Kidney capillary endothelial cell (primary cell): ENCODE data around the gene PDK2.

Experiments used
- DNase-seq: peaks from one replicate; pipeline ENCODE4 v3.0.0-alpha.2; 2018; ENCODE audit warnings: low spot score

Gene PDK2

GRCh38 chr17:50101346-50102163 is 6.4 kb downstream of the PDK2 start:
- DNase-seq: no peak

GRCh38 chr17:50102164-50102991 is 7.2 kb downstream of the PDK2 start:
- DNase-seq: no peak

DNA sequence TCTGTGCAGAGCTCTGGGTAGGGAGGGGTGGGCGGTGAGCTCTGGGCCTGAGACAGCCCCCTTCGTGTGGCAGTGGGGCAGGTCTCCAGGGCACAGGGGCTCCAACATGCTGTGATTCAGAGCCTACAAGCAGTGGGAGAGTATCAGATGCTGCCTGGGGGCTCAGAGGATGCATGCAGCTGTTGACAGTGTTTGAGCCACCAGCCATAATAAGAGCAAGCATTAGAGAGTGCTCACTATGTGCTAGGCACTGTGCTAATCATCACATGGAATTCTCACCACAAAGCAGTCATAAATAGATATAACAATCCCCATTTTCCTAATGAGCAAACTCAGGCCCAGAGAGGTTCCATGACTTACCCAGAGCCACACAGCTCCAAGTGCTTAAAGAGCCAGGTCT is 8.1 kb downstream of the PDK2 start:
- no peak for DNase-seq

- DNase-seq: no peak
Observed at GRCh38 chr17:50103941-50104340, 8.8 kb downstream of the PDK2 start.

DNA sequence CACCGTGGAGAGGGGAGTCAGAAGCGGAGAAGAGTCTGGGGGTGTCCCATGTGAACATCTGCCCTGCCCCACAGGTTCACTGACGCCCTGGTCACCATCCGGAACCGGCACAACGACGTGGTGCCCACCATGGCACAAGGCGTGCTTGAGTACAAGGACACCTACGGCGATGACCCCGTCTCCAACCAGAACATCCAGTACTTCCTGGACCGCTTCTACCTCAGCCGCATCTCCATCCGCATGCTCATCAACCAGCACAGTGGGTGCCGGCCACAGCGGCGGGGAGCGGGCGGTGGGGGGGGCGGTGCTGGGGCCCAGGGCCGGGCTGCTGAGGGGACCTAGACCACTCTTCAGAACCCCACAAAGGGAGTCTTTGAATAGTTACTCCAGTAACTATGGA is 10.7 kb downstream of the PDK2 start:
- DNase-seq: no peak

DNA sequence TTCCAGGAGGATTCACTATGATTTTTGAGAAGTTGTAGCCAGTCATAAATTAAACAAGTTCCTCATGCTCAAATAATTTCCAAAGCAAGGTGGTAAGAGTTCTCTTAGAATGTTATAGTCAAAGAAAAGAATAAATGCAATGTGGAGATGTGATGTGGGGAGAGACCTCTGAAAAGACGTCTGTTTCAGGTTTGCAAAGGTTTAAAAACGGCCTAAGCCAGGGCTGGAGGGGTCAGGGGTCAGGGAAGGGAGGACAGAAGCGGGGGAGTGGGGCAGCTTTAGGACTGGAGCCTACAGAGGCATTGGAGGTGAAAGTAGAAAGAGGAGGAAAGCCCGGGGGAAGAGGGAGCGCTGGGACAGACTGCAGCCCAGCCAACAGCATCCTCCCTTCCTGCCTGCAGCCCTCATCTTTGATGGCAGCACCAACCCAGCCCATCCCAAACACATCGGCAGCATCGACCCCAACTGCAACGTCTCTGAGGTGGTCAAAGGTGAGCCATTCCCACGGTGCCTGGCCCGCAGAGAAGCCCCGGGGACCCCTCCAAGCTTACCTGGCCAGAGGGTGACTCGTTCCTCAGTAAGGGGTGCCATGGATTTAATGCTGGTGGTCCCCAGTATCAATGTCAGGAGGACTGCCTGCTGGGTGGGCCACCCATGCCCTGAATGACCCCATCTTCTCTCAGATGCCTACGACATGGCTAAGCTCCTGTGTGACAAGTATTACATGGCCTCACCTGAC is 11.4 kb downstream of the PDK2 start:
- DNase-seq: no peak

DNA sequence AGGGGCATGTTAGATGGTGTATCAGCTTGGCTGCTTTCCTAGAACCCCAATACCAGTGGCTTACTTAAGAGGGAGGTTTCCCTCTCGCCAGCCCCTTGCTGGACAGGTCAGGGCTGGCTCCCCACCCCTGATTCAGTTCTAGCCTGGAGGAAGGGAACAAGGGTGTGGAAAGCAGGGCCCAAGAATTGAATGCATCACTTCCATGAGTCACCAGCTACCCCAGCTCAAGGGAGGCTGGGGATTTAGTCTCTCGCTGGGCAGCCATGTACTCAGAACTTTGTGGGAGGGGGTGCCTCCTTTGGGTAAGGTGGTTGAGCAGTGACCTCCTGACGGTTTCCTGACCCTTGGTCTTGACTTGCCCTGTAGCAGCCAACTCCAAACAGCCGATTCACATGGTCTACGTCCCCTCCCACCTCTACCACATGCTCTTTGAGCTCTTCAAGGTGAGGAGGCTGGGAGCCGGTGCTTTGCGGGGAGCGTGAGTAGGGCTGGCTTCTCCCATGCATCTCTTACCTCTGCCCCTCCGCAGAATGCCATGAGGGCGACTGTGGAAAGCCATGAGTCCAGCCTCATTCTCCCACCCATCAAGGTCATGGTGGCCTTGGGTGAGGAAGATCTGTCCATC is 12.8 kb downstream of the PDK2 start:
- DNase-seq: no peak

GRCh38 chr17:50108556-50108955 is 13.4 kb downstream of the PDK2 start:
- DNase-seq: no peak

GRCh38 chr17:50109207-50109606 is 14.1 kb downstream of the PDK2 start:
- no peak for DNase-seq

DNA sequence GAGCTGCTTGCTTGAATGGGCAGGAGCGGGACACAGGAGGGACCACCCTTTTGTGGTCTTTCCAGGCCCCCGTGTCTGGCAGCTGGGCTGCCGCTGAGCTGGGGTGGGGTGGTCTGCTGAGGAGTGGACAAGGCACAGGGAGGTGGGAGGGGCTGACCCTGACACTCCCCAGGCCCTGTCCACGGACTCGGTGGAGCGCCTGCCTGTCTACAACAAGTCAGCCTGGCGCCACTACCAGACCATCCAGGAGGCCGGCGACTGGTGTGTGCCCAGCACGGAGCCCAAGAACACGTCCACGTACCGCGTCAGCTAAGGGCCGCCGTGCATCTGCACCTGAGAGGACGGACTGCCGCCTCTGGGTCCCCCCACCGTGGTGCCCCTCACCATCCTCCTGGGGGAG is 14.6 kb downstream of the PDK2 start:
- no peak for DNase-seq

DNA sequence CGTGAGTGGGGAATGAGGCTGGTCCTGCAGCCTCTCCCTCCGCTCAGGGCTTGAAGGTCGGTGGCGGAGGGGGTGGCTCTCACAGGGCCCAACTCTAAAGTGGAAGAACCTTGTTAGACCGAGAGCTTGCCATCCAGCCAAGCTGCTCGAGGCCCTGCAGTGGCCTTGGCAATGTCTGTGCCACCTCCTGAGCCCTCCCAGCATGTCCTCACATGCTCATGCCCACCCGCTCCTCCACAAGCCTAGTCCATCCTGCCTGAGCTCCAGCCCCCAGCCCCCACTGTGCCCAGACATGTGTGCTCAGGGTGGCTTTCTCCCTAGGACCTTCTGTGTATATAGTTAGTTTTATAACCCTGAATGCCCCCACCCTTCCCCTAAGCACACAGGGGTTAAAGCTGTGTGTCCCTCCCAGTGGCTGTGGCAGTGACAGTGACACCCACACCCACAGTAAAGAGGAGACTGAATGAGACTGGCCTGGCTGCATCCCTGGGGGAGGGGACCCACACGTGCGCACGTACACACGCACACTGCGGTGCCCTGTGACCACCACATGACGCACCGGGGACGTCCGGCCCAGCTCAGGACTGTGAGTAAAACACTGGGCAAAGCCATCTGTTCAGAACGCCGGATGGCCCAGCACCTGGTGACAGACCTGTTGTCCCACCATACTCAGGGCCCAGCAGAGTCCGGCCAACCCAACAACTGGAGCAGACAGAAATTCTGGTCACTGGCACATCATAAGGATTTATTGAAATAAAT is 15.6 kb downstream of the PDK2 start:
- DNase-seq: no peak

DNA sequence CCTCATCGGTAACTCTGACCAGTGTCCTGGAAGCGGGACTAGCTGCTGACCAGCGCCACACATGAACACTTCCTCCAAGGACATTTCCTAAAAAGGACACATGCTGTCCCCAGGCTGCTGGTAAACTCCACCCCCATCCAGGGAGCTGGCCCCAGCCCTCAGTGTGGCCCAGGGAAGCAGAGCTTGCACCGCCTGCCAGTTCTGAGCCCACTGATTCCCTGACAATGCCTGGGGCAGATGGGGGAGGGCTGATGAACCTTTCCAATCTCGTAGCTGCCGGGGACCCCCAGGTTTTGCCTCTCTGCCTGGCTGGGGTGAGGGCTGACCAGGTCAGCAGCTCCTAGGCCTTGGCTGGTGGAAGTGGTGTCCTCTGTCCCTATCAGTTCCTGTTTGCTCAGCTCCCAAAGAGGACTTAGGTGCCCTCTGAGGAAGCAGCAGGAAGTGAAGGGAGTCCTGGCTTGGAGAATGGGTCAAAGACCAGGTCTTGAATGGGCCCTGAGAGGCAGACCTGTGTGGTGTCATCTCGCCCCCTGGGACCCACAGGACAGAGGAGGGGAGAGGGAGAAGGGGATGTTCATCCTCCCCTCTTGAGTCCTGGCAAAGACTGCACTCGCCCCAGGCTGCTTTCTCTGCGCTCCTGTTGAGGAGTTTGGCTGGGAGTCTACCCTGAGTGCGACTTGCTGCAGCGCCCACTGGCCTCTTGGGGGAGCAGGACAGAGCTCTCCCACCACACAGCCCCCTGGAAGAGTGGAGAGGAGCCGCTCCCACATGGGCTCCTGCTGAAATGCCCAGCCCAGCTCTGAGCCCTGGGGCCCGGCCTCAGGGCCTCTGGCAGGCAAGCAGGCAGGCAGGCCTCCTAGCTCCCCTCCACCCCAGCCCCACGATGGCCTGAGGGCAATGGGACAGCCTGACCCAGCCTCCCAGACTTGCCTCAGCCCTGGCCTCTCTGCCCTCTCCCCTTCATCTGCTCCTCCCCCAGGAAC is 16.8 kb downstream of the PDK2 start:
- DNase-seq: no peak

- DNase-seq: no peak
Observed at GRCh38 chr17:50112694-50113093, 17.5 kb downstream of the PDK2 start.

GRCh38 chr17:50113624-50114320 is 18.6 kb downstream of the PDK2 start:
- no peak for DNase-seq

- DNase-seq: no peak
Observed at GRCh38 chr17:50114401-50114800, 19.2 kb downstream of the PDK2 start.

- DNase-seq: no peak
Observed at GRCh38 chr17:50114849-50115357, 19.8 kb downstream of the PDK2 start.

GRCh38 chr17:50115756-50116155 is 20.6 kb downstream of the PDK2 start:
- DNase-seq: no peak

GRCh38 chr17:50117202-50118051 is 22.3 kb downstream of the PDK2 start:
- DNase-seq: no peak
